Endothelial cell (in vitro differentiated cells): ENCODE results near the gene TMEM63A. TPM values are rescaled to one million over a fixed set of nuclear protein-coding genes. Genes with fewer than 3 reads are reported as not detected.
"Not testable (repeated sequence)": the region's sequence is repeated elsewhere in the genome, so short reads cannot be mapped to it uniquely, and the experiment has no call there.

Source experiments
- DNase-seq: peaks from one replicate; pipeline ENCODE4 v3.0.0; 2021; ENCODE audit warnings: low spot score
- H3K27ac Mint-ChIP-seq: one replicate; pipeline ENCODE4 v1.8.0; 2021; ENCODE audit warnings: mixed read lengths, inconsistent platforms; ENCODE audit not compliant: unreplicated experiment
- H3K27me3 Mint-ChIP-seq: one replicate; pipeline ENCODE4 v1.8.0; 2021; ENCODE audit warnings: mild to moderate bottlenecking, moderate library complexity, mixed read lengths, inconsistent platforms; ENCODE audit not compliant: unreplicated experiment
- H3K36me3 Mint-ChIP-seq: one replicate; pipeline ENCODE4 v1.8.0; 2021; ENCODE audit warnings: mild to moderate bottlenecking, low read depth, mixed read lengths, inconsistent platforms; ENCODE audit not compliant: unreplicated experiment
- H3K4me1 Mint-ChIP-seq: one replicate; pipeline ENCODE4 v1.8.0; 2021; ENCODE audit warnings: mild to moderate bottlenecking, mixed read lengths, inconsistent platforms; ENCODE audit not compliant: unreplicated experiment
- H3K4me3 Mint-ChIP-seq: one replicate; pipeline ENCODE4 v1.8.0; 2021; ENCODE audit warnings: mild to moderate bottlenecking, mixed read lengths, inconsistent platforms; ENCODE audit not compliant: unreplicated experiment
- H3K9me3 Mint-ChIP-seq: one replicate; pipeline ENCODE4 v1.8.0; 2021; ENCODE audit warnings: mixed read lengths, inconsistent platforms; ENCODE audit not compliant: unreplicated experiment
- CTCF ChIP-seq: fragments of 200-600 bp; sonication (generic); IDR thresholded peaks from one replicate; pipeline ENCODE4 v1.5.0; 2021; ENCODE audit warnings: antibody characterized with exemption; ENCODE audit not compliant: unreplicated experiment
- microRNA-seq: library from miRNA; unstranded; fragments of <30 nt; microRNA quantifications from one replicate; pipeline ENCODE4, GENCODE V29; 2020; ENCODE audit not compliant: unreplicated experiment
- total RNA-seq: library from RNA; stranded (reverse); fragmentation: NEBNext Ultra II Directional; extraction: Animal tissue kit (Norgen Biotek cat#: 25700); gene quantifications from one replicate; pipeline ENCODE4 v1.2.1, GENCODE V29; 2021; ENCODE audit not compliant: unreplicated experiment

TMEM63A gene
- total RNA-seq, 1 donor from 2014 or later = 79.9 TPM

GRCh38 chr1:225806249-225806648 is 75.9 kb downstream of the TMEM63A start:
- no peaks in the 10 kb centered on the region for H3K36me3 Mint-ChIP-seq
- H3K4me3 Mint-ChIP-seq = no peak overlapping the region
- H3K4me1 Mint-ChIP-seq = peaks cover 4% of the 10 kb centered on the region
- TF ChIP-seq CTCF = no peak
- peaks cover 2% of the 10 kb centered on the region for H3K27me3 Mint-ChIP-seq
- no peaks in the 10 kb centered on the region for H3K9me3 Mint-ChIP-seq
- no peak for DNase-seq
- no peak overlapping the region for H3K27ac Mint-ChIP-seq

- H3K4me1 Mint-ChIP-seq, H3K4me3 Mint-ChIP-seq, H3K9me3 Mint-ChIP-seq, DNase-seq, H3K27ac Mint-ChIP-seq, H3K27me3 Mint-ChIP-seq: not testable (repeated sequence)
- H3K36me3 Mint-ChIP-seq = peaks cover 12% of the 10 kb centered on the region
Observed at GRCh38 chr1:225801146-225801545, 81.0 kb downstream of the TMEM63A start.

GRCh38 chr1:225796097-225796496 is 86.1 kb downstream of the TMEM63A start:
- not testable (repeated sequence) for H3K27me3 Mint-ChIP-seq, DNase-seq, H3K4me1 Mint-ChIP-seq, H3K9me3 Mint-ChIP-seq, H3K4me3 Mint-ChIP-seq, H3K27ac Mint-ChIP-seq
- peaks cover 55% of the 10 kb centered on the region for H3K36me3 Mint-ChIP-seq

Small RNAs within 50 kb of the gene (microRNA-seq; reads per million reads assigned to microRNA genes)
- gene MIR6741 = 3.3 reads per million, percentile 40 among the genes with 10 or more reads in this experiment

Other genes starting within 250 kb of the TMEM63A start
- 82.9 TPM for gene ENAH, start 229.3 kb downstream of the TMEM63A start, total RNA-seq
- gene SRP9, start 104.6 kb downstream of the TMEM63A start, total RNA-seq = 252 TPM
- gene EPHX1, start 72.3 kb downstream of the TMEM63A start, total RNA-seq = 45.0 TPM
- gene LEFTY1, start 6.8 kb upstream of the TMEM63A start, total RNA-seq = 0.28 TPM
- 44.5 TPM for gene PYCR2, start 41.9 kb upstream of the TMEM63A start, total RNA-seq
- gene LEFTY2, start 58.8 kb upstream of the TMEM63A start, total RNA-seq = 0.26 TPM
- gene SDE2, start 117.0 kb upstream of the TMEM63A start, total RNA-seq = 17.8 TPM
- 606 TPM for gene H3-3A, start 180.3 kb upstream of the TMEM63A start, total RNA-seq